Liver (tissue), 3 donors: ENCODE data around the gene ANTXR2.

Experiments used
- CTCF ChIP-seq: fragments of 150-350 bp; IDR thresholded peaks from 2 replicates; pipeline ENCODE4 v1.5.1; 2017; ENCODE audit warnings: improper control_type of control experiment, low read depth, low read length; ENCODE audit not compliant: missing input control
- EGR1 ChIP-seq, 2 donors: IDR thresholded peaks; 2 replicates each; pipeline ENCODE4 v1.6.1; 2016 to 2018; ENCODE audit warnings: antibody characterized with exemption in 2 of 2, low read depth in 2 of 2
- GABPA ChIP-seq, 2 donors: IDR thresholded peaks in 1 of 2; conservative IDR thresholded peaks in 1 of 2; 2 replicates each; pipeline ENCODE4 v1.6.1; 2016; ENCODE audit warnings: antibody characterized with exemption in 2 of 2, mild to moderate bottlenecking in 1 of 2, moderate library complexity in 1 of 2
- HNF4G ChIP-seq: IDR thresholded peaks from 2 replicates; pipeline ENCODE4 v1.6.1; 2016; ENCODE audit warnings: antibody characterized with exemption
- JUND ChIP-seq, 2 donors: IDR thresholded peaks; 2 replicates each; pipeline ENCODE4 v1.6.1; 2016; ENCODE audit warnings: antibody characterized with exemption in 2 of 2
- MAX ChIP-seq: IDR thresholded peaks from 2 replicates; pipeline ENCODE4 v1.6.1; 2016; ENCODE audit warnings: antibody characterized with exemption
- RAD21 ChIP-seq, 2 donors: IDR thresholded peaks; 2 replicates each; pipeline ENCODE4 v1.6.1; 2016; ENCODE audit warnings: antibody characterized with exemption in 2 of 2, mild to moderate bottlenecking in 2 of 2
- REST ChIP-seq: IDR thresholded peaks from 2 replicates; pipeline ENCODE4 v1.6.1; 2016; ENCODE audit warnings: antibody characterized with exemption, mild to moderate bottlenecking
- SP1 ChIP-seq: IDR thresholded peaks from 2 replicates; pipeline ENCODE4 v1.6.1; 2018; ENCODE audit warnings: antibody characterized with exemption, mild to moderate bottlenecking
- TAF1 ChIP-seq: conservative IDR thresholded peaks from 2 replicates; pipeline ENCODE4 v1.6.1; 2016; ENCODE audit warnings: antibody characterized with exemption, mild to moderate bottlenecking
- YY1 ChIP-seq: IDR thresholded peaks from 2 replicates; pipeline ENCODE4 v1.6.1; 2016; ENCODE audit warnings: antibody characterized with exemption, mild to moderate bottlenecking
- ZBTB33 ChIP-seq: IDR thresholded peaks from 2 replicates; pipeline ENCODE4 v1.6.1; 2016; ENCODE audit warnings: antibody characterized with exemption
- donor health status: healthy.
- donor health status: healthy.

GRCh38 chr4:80103629-80104028 lies 30.6 kb upstream of the ANTXR2 start:
- TF ChIP-seq CTCF (no peak), SP1 (no peak), ZBTB33 (no peak), EGR1 (IDR thresholded peaks at IDR 0.05; ENCODE audit: low read depth in 2 of 2) (no peak), TAF1 (no peak), RAD21 (IDR thresholded peaks at IDR 0.05) (no peak), REST (no peak), JUND (IDR thresholded peaks at IDR 0.05) (no peak), GABPA (IDR thresholded peaks at IDR 0.05 in 1 of 2, conservative IDR thresholded peaks at IDR 0.05 in 1 of 2) (no peak), YY1 (no peak), MAX (no peak), HNF4G (no peak)
